Ishikawa (cell line): Measurements from ENCODE around the gene TYMP.

Source experiments
- CEBPB ChIP-seq: IDR thresholded peaks from 2 replicates; pipeline ENCODE4 v1.6.1; 2012
- CREB1 ChIP-seq: IDR thresholded peaks from 2 replicates; pipeline ENCODE4 v1.6.1; 2012; ENCODE audit warnings: low read depth
- EGR1 ChIP-seq: IDR thresholded peaks from 2 replicates; pipeline ENCODE4 v1.6.1; 2012
- EP300 ChIP-seq: IDR thresholded peaks from 2 replicates; pipeline ENCODE4 v1.6.1; 2012; ENCODE audit warnings: borderline replicate concordance
- FOXM1 ChIP-seq: IDR thresholded peaks from 2 replicates; pipeline ENCODE4 v1.6.1; 2012; ENCODE audit warnings: low read depth, borderline replicate concordance
- NFIC ChIP-seq: IDR thresholded peaks from 2 replicates; pipeline ENCODE4 v1.6.1; 2012
- RAD21 ChIP-seq: IDR thresholded peaks from 2 replicates; pipeline ENCODE4 v1.6.1; 2012; ENCODE audit warnings: low read depth
- TAF1 ChIP-seq: IDR thresholded peaks from 2 replicates; pipeline ENCODE4 v1.6.1; 2012; ENCODE audit warnings: low read depth, mild to moderate bottlenecking
- TCF12 ChIP-seq: IDR thresholded peaks from 2 replicates; pipeline ENCODE4 v1.6.1; 2012; ENCODE audit warnings: low read depth
- TEAD4 ChIP-seq: IDR thresholded peaks from 2 replicates; pipeline ENCODE4 v1.6.1; 2012
- YY1 ChIP-seq: IDR thresholded peaks from 2 replicates; pipeline ENCODE4 v1.6.1; 2012; ENCODE audit warnings: low read depth
- ZBTB7A ChIP-seq: IDR thresholded peaks from 2 replicates; pipeline ENCODE4 v1.6.1; 2012; ENCODE audit warnings: low read depth
- TF ChIP-seq, protein P1 (sequence below): IDR thresholded peaks from 2 replicates; pipeline ENCODE4 v1.6.1; 2012
- TF ChIP-seq, protein P2 (sequence below): IDR thresholded peaks from 2 replicates; pipeline ENCODE4 v1.6.1; 2012
- TF ChIP-seq, protein P3 (sequence below): IDR thresholded peaks from 2 replicates; pipeline ENCODE4 v1.6.1; 2012; ENCODE audit warnings: low read depth, mild to moderate bottlenecking

Gene TYMP

DNA sequence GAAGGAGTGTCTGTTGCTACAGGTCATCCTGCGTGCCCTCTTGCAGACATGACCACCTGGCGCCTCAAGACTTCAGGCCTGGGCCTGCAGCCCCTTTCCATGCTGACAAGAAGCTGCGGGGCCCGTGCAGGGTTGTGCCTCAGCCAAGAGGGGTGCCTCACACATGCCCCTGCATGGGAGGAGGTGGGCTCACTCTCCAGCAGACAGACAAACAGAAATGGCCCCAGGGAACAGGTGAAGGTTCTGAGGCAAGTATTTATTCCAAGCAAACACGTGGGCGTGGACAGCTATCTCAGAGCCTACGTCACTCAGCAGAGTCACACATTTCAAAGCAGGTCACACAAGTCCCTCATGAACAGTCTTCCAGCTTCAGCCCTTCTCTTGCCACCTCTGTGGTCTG lies 38.8 kb upstream of the TYMP start:
- no peak for TF ChIP-seq YY1

DNA sequence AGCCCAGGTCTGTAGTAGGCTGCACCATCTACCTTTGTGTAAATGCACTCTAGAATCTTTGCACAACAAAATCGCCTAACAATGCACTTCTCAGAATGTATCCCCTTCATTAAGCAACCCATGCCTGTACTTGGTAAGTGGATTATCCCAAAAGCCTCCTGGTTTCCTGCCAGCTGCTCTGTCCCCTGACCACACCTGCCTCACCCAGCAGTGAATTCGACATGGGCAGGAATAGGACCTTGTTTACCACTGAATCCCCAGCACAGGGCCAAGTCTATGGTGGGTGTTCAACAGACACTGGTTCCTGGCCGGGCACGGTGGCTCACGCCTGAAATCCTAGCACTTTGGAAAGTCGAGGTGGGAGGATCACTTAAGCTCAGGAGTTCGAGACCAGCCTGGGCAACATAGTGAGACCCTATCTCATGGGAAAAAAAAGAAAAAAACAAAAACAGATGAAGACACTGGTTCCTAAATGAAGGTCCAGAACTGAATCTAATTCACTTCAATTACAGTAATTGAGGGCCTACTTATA lies 38.0 kb upstream of the TYMP start:
- TF ChIP-seq EP300 (no peak), YY1 (no peak), CREB1 (no peak), TEAD4 (no peak), EGR1 (no peak), TAF1 (no peak), RAD21 (no peak), ZBTB7A (no peak), FOXM1 (no peak), NFIC (no peak), TCF12 (no peak)
- TF ChIP-seq, protein P1, sequence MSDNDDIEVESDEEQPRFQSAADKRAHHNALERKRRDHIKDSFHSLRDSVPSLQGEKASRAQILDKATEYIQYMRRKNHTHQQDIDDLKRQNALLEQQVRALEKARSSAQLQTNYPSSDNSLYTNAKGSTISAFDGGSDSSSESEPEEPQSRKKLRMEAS, result no peak
- TF ChIP-seq, protein P2, sequence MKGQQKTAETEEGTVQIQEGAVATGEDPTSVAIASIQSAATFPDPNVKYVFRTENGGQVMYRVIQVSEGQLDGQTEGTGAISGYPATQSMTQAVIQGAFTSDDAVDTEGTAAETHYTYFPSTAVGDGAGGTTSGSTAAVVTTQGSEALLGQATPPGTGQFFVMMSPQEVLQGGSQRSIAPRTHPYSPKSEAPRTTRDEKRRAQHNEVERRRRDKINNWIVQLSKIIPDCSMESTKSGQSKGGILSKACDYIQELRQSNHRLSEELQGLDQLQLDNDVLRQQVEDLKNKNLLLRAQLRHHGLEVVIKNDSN, result no peak
- TF ChIP-seq, protein P3, sequence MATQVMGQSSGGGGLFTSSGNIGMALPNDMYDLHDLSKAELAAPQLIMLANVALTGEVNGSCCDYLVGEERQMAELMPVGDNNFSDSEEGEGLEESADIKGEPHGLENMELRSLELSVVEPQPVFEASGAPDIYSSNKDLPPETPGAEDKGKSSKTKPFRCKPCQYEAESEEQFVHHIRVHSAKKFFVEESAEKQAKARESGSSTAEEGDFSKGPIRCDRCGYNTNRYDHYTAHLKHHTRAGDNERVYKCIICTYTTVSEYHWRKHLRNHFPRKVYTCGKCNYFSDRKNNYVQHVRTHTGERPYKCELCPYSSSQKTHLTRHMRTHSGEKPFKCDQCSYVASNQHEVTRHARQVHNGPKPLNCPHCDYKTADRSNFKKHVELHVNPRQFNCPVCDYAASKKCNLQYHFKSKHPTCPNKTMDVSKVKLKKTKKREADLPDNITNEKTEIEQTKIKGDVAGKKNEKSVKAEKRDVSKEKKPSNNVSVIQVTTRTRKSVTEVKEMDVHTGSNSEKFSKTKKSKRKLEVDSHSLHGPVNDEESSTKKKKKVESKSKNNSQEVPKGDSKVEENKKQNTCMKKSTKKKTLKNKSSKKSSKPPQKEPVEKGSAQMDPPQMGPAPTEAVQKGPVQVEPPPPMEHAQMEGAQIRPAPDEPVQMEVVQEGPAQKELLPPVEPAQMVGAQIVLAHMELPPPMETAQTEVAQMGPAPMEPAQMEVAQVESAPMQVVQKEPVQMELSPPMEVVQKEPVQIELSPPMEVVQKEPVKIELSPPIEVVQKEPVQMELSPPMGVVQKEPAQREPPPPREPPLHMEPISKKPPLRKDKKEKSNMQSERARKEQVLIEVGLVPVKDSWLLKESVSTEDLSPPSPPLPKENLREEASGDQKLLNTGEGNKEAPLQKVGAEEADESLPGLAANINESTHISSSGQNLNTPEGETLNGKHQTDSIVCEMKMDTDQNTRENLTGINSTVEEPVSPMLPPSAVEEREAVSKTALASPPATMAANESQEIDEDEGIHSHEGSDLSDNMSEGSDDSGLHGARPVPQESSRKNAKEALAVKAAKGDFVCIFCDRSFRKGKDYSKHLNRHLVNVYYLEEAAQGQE, result no peak

DNA sequence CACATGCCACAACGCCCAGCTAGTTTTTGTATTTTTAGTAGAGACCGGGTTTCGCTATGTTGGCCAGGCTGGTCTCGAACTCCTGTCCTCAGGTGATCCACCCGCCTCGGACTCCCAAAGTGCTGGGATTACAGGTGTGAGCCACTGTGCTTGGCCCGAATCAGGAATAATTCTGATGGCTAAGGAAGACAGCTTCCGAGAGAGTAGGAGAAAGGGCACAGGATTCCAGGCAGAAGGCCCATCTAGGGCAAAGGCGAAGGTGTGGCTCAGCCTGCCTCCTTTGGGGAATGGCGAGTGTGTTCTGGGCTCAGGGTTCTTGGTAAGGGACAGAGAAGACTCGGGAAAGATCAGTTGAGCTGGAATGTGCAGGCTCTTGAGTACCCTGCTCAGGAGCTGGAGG lies 34.5 kb upstream of the TYMP start:
- TF ChIP-seq TAF1 (no peak), CEBPB (no peak), ZBTB7A (no peak), NFIC (no peak), TCF12 (no peak), EGR1 (no peak), TEAD4 (no peak), FOXM1 (no peak), YY1 (no peak), EP300 (no peak), CREB1 (no peak), RAD21 (no peak)
- TF ChIP-seq, protein P3, result no peak
- TF ChIP-seq, protein P2, result no peak
- TF ChIP-seq, protein P1, result no peak

DNA sequence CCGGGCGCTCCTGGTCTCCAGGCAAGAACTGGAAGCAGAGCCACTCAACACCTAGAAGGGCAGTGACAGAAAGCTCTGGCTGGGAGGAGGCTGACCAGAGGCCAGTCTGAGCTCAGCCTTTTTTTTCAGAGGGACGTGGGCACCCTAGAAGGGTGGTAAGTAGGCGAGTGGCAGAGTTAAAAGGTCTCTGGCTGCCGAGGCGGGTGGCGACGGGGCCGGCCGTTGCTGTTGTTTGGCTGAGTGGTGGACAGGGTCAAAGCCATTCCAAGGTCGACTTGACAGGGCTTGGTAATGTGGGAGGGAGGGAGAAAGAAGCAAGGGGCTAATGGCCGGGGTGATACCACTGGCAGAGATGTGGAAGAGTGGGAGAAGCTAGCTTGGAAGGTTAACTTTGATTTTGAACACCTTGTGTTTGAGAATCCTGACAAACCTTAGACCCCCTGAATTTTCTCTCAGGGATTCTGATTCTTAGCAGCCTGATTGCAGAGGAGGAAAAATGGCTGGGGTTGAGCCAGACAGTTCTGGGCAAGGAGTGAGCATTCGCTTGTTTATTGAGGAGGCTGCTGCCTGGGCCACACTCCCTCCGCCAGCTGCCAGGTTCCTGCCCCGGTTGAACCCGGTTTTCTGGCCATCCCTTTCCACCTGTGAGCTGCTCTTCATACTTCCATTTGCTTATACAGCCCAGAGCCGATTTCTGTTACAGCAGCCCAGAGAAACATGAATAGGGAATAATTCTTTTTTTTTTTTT lies 33.8 kb upstream of the TYMP start:
- TF ChIP-seq, protein P1, result no peak
- no peak; the same call in 1 of the 2 replicates for TF ChIP-seq ZBTB7A
- no peak for TF ChIP-seq TCF12
- TF ChIP-seq, protein P2, result no peak
- TF ChIP-seq YY1, result no peak
- no peak for TF ChIP-seq EGR1
- no peak for TF ChIP-seq FOXM1
- no peak for TF ChIP-seq CREB1
- no peak for TF ChIP-seq CEBPB
- TF ChIP-seq EP300, result no peak
- TF ChIP-seq RAD21, result no peak
- TF ChIP-seq, protein P3, result no peak
- TF ChIP-seq NFIC, result no peak
- no peak for TF ChIP-seq TAF1
- no peak for TF ChIP-seq TEAD4
